Measurements from ENCODE around the gene ATCAY. TPM values are rescaled to one million over a fixed set of nuclear protein-coding genes. Genes with fewer than 3 reads are reported as not detected.

The ATCAY gene
- polyA plus RNA-seq (2011; rRNA removed) (0.09 and 0.30 TPM in 2 replicates), polyA minus RNA-seq (2011; rRNA and poly(A)+ RNA removed) (0.09 TPM in 1 of 2 replicates, not detected in the other)

- H3K27me3 ChIP-seq (ENCODE audit: control insufficient read depth, insufficient read depth, low read length): peaks cover 27% of the 10 kb centered on the region
- H3K9me3 ChIP-seq (ENCODE audit: control insufficient read depth, insufficient read depth, low read length): no peaks in the 10 kb centered on the region; the same call in 1 of the 2 replicates
- no peak for DNase-seq (ENCODE audit: low read depth, low spot score)
- H3K27ac ChIP-seq (ENCODE audit: low read depth, low read length): no peak within 1 kb of the TSS
- ChIA-PET CTCF (no interaction called here), POLR2A (no interaction called here)
- TF ChIP-seq, protein P1, sequence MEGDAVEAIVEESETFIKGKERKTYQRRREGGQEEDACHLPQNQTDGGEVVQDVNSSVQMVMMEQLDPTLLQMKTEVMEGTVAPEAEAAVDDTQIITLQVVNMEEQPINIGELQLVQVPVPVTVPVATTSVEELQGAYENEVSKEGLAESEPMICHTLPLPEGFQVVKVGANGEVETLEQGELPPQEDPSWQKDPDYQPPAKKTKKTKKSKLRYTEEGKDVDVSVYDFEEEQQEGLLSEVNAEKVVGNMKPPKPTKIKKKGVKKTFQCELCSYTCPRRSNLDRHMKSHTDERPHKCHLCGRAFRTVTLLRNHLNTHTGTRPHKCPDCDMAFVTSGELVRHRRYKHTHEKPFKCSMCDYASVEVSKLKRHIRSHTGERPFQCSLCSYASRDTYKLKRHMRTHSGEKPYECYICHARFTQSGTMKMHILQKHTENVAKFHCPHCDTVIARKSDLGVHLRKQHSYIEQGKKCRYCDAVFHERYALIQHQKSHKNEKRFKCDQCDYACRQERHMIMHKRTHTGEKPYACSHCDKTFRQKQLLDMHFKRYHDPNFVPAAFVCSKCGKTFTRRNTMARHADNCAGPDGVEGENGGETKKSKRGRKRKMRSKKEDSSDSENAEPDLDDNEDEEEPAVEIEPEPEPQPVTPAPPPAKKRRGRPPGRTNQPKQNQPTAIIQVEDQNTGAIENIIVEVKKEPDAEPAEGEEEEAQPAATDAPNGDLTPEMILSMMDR (IDR thresholded peaks at IDR 0.05; ENCODE audit: low read depth, low read length): no peak
- H3K4me3 ChIP-seq (ENCODE audit: low read depth, low read length): no peak within 1 kb of the TSS
Measured at GRCh38 chr19:3880471-3881271, at the start of gene ATCAY. Gene ATCAY, plus strand, starts transcription at chr19:3880685. Its CDS starts 5,083 bp downstream, at chr19:3885768.

- DNase-seq (ENCODE audit: low read depth, low spot score): no peak
- no peak overlapping the region for H3K4me3 ChIP-seq (ENCODE audit: low read depth, low read length)
- CTCF ChIA-PET: interaction anchor here (0.8 kb wide), 1 partner anchor 156 kb away, joined by 4 read pairs; no protein-coding TSS in a partner anchor
- H3K27me3 ChIP-seq (ENCODE audit: control insufficient read depth, insufficient read depth, low read length): peaks cover 10% of the 10 kb centered on the region
- peaks cover 8% of the 10 kb centered on the region; the same call in 1 of the 2 replicates for H3K9me3 ChIP-seq (ENCODE audit: control insufficient read depth, insufficient read depth, low read length)
- H3K27ac ChIP-seq (ENCODE audit: low read depth, low read length): no peak overlapping the region
- TF ChIP-seq, protein P1 (IDR thresholded peaks at IDR 0.05; ENCODE audit: low read depth, low read length): no peak
- POLR2A ChIA-PET: no interaction called here
Measured at GRCh38 chr19:3831601-3832000, 48.9 kb upstream of the ATCAY start.

DNA sequence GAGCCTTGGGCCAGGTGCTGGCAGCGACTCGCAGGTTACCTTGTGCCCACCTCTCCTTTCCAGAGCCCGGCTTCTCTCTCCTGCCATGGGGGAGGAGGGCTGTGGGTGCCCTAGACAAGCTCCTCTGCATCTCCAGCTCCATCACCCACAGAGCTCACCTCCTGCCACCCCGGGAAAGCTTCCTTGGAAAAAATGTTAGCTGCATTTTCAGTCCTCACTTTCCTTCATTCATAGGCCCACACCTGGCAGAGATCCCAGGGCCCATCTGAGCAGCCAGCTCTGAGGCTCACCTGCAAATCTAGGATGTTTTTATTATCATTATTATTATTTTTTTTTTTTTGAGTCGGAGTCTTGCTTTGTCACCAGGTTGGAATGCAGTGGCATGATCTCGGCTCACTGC, 48.5 kb upstream of the ATCAY start:
- Histone ChIP-seq H3K4me3 (ENCODE audit: low read depth, low read length) (no peak overlapping the region), H3K27ac (ENCODE audit: low read depth, low read length) (no peak overlapping the region), H3K9me3 (ENCODE audit: control insufficient read depth, insufficient read depth, low read length) (peaks cover 8% of the 10 kb centered on the region), H3K27me3 (ENCODE audit: control insufficient read depth, insufficient read depth, low read length) (peaks cover 10% of the 10 kb centered on the region)
- no peak for DNase-seq (ENCODE audit: low read depth, low spot score)
- CTCF ChIA-PET: interaction anchor here (0.8 kb wide), 1 partner anchor 156 kb away, joined by 4 read pairs; no protein-coding TSS in a partner anchor
- TF ChIP-seq, protein P1 (IDR thresholded peaks at IDR 0.05; ENCODE audit: low read depth, low read length): no peak
- POLR2A ChIA-PET: no interaction called here

DNA sequence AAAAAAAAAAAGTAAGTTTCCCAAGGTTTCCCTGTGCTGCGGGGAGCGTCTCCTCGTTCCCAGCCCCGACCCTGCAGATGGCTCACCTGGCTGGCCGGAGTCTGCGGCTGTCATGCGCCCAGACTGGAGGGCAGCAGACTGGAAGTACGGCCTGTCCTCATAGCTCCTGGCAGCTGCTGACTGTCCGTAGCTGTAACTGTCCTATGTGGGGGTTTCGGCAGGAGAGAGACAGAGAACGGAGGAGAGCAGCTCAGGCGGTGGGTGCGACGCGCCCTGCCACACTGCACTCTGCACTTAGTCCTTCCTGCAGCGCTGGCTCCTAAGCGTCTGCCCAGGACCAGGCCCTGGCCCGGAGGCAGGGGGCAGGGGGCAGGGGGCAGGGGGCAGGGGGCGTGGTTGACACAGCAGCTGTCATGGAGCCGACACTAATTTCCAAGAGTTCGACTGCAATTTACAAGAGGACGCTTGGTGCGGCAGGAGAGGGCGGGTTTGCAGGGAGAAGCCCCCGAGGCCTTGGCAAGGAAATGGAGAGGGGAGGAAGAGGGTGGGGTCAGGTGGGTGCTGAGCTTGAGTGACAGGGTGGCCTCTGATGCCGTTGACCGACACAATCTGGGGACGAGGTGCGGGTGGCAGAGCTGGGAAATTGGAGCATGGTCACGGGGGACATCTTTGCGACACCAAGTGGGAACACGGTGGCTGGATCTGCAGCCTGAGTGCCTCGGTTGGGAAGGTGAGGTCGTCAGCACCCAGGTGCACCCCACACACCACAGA, 46.7 kb upstream of the ATCAY start:
- ChIA-PET POLR2A (no interaction called here), CTCF (no interaction called here)

More for the DNA sequence above, 46.7 kb upstream of the ATCAY start:
- H3K27me3 ChIP-seq (ENCODE audit: control insufficient read depth, insufficient read depth, low read length): peaks cover 8% of the 10 kb centered on the region
- H3K9me3 ChIP-seq (ENCODE audit: control insufficient read depth, insufficient read depth, low read length): peaks cover 17% of the 10 kb centered on the region
- no peak overlapping the region for H3K27ac ChIP-seq (ENCODE audit: low read depth, low read length)
- DNase-seq (ENCODE audit: low read depth, low spot score): no peak
- H3K4me3 ChIP-seq (ENCODE audit: low read depth, low read length): no peak overlapping the region
- TF ChIP-seq, protein P1 (IDR thresholded peaks at IDR 0.05; ENCODE audit: low read depth, low read length): no peak

Data from AG04450 (cell line).